ENCODE results near the gene XPO4. TPM values are rescaled to one million over a fixed set of nuclear protein-coding genes. Genes with fewer than 3 reads are reported as not detected.
A peak's percentile ranks its signal among the peaks of the same experiment; 100 is the strongest.

The XPO4 gene
- total RNA-seq, 1 donor from 2014 or later, result 27.4 TPM

- Mint-ChIP-seq H3K36me3 (ENCODE audit: low read depth) (peaks cover 17% of the 10 kb centered on the region), H3K27me3 (no peaks in the 10 kb centered on the region), H3K4me1 (peaks cover 6% of the 10 kb centered on the region), H3K27ac (peak overlapping the region; percentile 31), H3K9me3 (no peaks in the 10 kb centered on the region), H3K4me3 (no peak overlapping the region)
- CTCF ChIA-PET, result interaction anchor here (0.7 to 5.0 kb wide), 16 partner anchors 9 to 340 kb away, joined by 3 to 91 read pairs (median 4); partner anchors contain the start of gene IL17D
- intact Hi-C loops (cut with micrococcal nuclease), result loop anchor here (1.0 to 10.0 kb wide), 5 partner anchors 96 to 646 kb away; no protein-coding TSS in a partner anchor
- POLR2A ChIA-PET, result no interaction called here
- TF ChIP-seq CTCF (IDR thresholded peaks at IDR 0.05), result peak; percentile 64
- ATAC-seq (ENCODE audit: low read depth) (peak; percentile 76), DNase-seq (no peak)
Observed at GRCh38 chr13:20828539-20829364, 73.8 kb downstream of the XPO4 start.

- CTCF ChIA-PET, result interaction anchor here (0.8 to 5.0 kb wide), 2 partner anchors 115 to 334 kb away, joined by 3 to 91 read pairs; no protein-coding TSS in a partner anchor
Observed at GRCh38 chr13:20826843-20827560, 75.5 kb downstream of the XPO4 start.

GRCh38 chr13:20826301-20826700 is 76.2 kb downstream of the XPO4 start:
- TF ChIP-seq CTCF (IDR thresholded peaks at IDR 0.05), result no peak
- CTCF ChIA-PET, result interaction anchor here (5.0 kb wide), 1 partner anchor 333 kb away, joined by 91 read pairs; no protein-coding TSS in a partner anchor
- intact Hi-C loops (cut with micrococcal nuclease), result loop anchor here (5.0 to 10.0 kb wide), 2 partner anchors 98 to 644 kb away; no protein-coding TSS in a partner anchor
- Mint-ChIP-seq H3K4me3 (no peak overlapping the region), H3K27me3 (no peaks in the 10 kb centered on the region), H3K9me3 (no peaks in the 10 kb centered on the region), H3K4me1 (peaks cover 6% of the 10 kb centered on the region), H3K36me3 (ENCODE audit: low read depth) (peaks cover 10% of the 10 kb centered on the region), H3K27ac (no peak overlapping the region)
- POLR2A ChIA-PET, result no interaction called here
- no peak for DNase-seq
- ATAC-seq (ENCODE audit: low read depth), result no peak

More at GRCh38 chr13:20826843-20827560, 75.5 kb downstream of the XPO4 start:
- Mint-ChIP-seq H3K9me3 (no peaks in the 10 kb centered on the region), H3K27me3 (no peaks in the 10 kb centered on the region), H3K4me1 (peaks cover 6% of the 10 kb centered on the region), H3K27ac (no peak overlapping the region), H3K4me3 (no peak overlapping the region), H3K36me3 (ENCODE audit: low read depth) (peaks cover 7% of the 10 kb centered on the region)
- no peak for ATAC-seq (ENCODE audit: low read depth)
- intact Hi-C loops (cut with micrococcal nuclease), result loop anchor here (5.0 to 10.0 kb wide), 2 partner anchors 98 to 645 kb away; no protein-coding TSS in a partner anchor
- POLR2A ChIA-PET, result no interaction called here
- TF ChIP-seq CTCF (IDR thresholded peaks at IDR 0.05), result no peak
- no peak for DNase-seq

DNA sequence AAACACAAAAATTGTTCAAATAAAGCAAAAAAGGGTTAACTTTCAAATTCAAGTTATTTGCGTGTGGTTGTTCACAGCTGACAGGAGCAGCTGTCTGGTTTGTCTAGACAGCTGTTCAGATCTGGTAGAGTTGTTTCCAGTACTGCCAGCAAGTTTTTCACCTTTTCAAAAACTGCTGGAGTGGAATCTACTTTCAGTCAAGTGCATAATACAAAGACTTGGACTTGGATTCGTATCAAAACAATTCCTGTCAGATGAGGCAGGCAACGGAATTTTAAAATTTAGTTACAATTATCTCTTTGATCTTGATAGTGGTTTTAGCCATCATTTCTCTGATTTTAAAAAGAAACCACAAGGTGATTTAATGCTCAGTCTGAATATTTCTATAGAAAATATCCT is 77.1 kb downstream of the XPO4 start:
- intact Hi-C loops (cut with micrococcal nuclease), result loop anchor here (5.0 to 10.0 kb wide), 2 partner anchors 99 to 643 kb away; no protein-coding TSS in a partner anchor
- Mint-ChIP-seq H3K4me3 (no peak overlapping the region), H3K9me3 (no peaks in the 10 kb centered on the region), H3K27me3 (no peaks in the 10 kb centered on the region), H3K4me1 (peaks cover 6% of the 10 kb centered on the region), H3K27ac (no peak overlapping the region), H3K36me3 (ENCODE audit: low read depth) (peaks cover 14% of the 10 kb centered on the region)
- DNase-seq (no peak), ATAC-seq (ENCODE audit: low read depth) (no peak)
- no peak for TF ChIP-seq CTCF (IDR thresholded peaks at IDR 0.05)
- CTCF ChIA-PET, result interaction anchor here (5.0 kb wide), 1 partner anchor 332 kb away, joined by 91 read pairs; no protein-coding TSS in a partner anchor
- POLR2A ChIA-PET, result no interaction called here
